Left lung (tissue), 10 donors: Measurements from ENCODE around the gene LYRM2. TPM values are rescaled to one million over a fixed set of nuclear protein-coding genes. Genes with fewer than 3 reads are reported as not detected.
A peak's percentile ranks its signal among the peaks of the same experiment; 100 is the strongest.

Source experiments
- ATAC-seq: fragments of 200-7000 bp; cut with Tn5 transposase; one replicate; pipeline ENCODE4 v1.9.1; 2020; ENCODE audit warnings: moderate library complexity
- DNase-seq, 4 donors: peaks; one replicate each; pipeline ENCODE4 v3.0.0-alpha.2; 2013 to 2020
- H3K27ac ChIP-seq, 2 donors: fragments of 200-600 bp; sonication (generic) in 1 of 2; one replicate each; pipeline versions ENCODE4 v1.5.0 to v1.8.0; 2020 to 2021
- H3K27me3 ChIP-seq, 2 donors: fragments of 200-600 bp; sonication (generic) in 1 of 2; one replicate each; pipeline versions ENCODE4 v1.5.0 to v1.8.0; 2020 to 2021
- H3K36me3 ChIP-seq, 2 donors: fragments of 200-600 bp; sonication (generic) in 1 of 2; one replicate each; pipeline versions ENCODE4 v1.5.0 to v1.8.0; 2020 to 2021
- H3K4me1 ChIP-seq, 2 donors: fragments of 200-600 bp; one replicate each; pipeline ENCODE4 v1.8.0; 2021
- H3K4me3 ChIP-seq, 2 donors: fragments of 200-600 bp; sonication (generic) in 1 of 2; one replicate each; pipeline versions ENCODE4 v1.5.0 to v1.8.0; 2020 to 2021; ENCODE audit warnings: mild to moderate bottlenecking in 1 of 2
- H3K9me3 ChIP-seq, 2 donors: fragments of 200-600 bp; sonication (generic) in 1 of 2; one replicate each; pipeline versions ENCODE4 v1.5.0 to v1.8.0; 2020 to 2021
- intact Hi-C, 2 donors: fragments of 100-400 bp; cut with DNase I; formaldehyde crosslinking; loops; one replicate each; pipeline versions ENCODE4 v1.11.2 to v1.14.2; 2022
- polyA plus RNA-seq, 6 donors: library from polyadenylated mRNA; unstranded; fragments of 120-200 nt; gene quantifications; one replicate each; pipeline ENCODE4 v1.2.1, GENCODE V29; 2013; ENCODE audit not compliant: insufficient read length in 6 of 6
- total RNA-seq, 2 donors: library from RNA; stranded (reverse); fragmentation: NEBNext Ultra II Directional; extraction: Animal tissue kit (Norgen Biotek cat#: 25700); gene quantifications; one replicate each; pipeline ENCODE4 v1.2.1, GENCODE V29; 2021
- TF ChIP-seq, protein P1 (sequence below), 2 donors: fragments of 200-600 bp; sonication (generic) in 1 of 2; IDR thresholded peaks; one replicate each; pipeline versions ENCODE4 v1.5.0 to v1.8.0; 2021; ENCODE audit warnings: antibody characterized with exemption in 2 of 2
- donor health status: DM: no; HTN: yes; CAD: no.
- donor health status: DM: no; HTN: no; CAD: no.

LYRM2 gene
- total and polyA plus RNA-seq, 8 donors = 34.4 to 46.4 (median 41.8) TPM

DNA sequence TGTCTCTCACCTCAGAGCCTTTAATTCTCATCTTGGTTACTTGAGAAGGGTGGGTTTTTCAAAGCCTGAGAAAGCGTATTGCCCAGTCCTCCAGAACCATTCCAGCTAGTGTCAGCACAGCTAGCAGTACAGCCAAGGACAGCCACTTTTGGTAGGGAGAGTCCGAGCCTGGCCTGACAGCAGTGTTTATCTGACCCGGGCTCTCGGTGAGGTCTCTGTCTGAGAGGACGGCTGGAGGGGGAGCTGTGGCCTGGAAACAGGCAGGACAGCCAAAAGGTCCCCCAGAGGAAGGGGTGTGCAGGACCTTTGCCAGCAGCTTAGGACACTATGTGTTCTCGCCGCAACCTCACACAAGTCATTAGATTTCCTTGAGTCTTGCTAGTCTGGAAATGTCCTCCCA is 38.8 kb downstream of the LYRM2 start:
- Histone ChIP-seq H3K27ac (no peak overlapping the region), H3K9me3 (no peaks in the 10 kb centered on the region), H3K36me3 (no peaks in the 10 kb centered on the region), H3K27me3 (no peaks in the 10 kb centered on the region), H3K4me1 (no peaks in the 10 kb centered on the region), H3K4me3 (no peak overlapping the region)
- TF ChIP-seq, protein P1, sequence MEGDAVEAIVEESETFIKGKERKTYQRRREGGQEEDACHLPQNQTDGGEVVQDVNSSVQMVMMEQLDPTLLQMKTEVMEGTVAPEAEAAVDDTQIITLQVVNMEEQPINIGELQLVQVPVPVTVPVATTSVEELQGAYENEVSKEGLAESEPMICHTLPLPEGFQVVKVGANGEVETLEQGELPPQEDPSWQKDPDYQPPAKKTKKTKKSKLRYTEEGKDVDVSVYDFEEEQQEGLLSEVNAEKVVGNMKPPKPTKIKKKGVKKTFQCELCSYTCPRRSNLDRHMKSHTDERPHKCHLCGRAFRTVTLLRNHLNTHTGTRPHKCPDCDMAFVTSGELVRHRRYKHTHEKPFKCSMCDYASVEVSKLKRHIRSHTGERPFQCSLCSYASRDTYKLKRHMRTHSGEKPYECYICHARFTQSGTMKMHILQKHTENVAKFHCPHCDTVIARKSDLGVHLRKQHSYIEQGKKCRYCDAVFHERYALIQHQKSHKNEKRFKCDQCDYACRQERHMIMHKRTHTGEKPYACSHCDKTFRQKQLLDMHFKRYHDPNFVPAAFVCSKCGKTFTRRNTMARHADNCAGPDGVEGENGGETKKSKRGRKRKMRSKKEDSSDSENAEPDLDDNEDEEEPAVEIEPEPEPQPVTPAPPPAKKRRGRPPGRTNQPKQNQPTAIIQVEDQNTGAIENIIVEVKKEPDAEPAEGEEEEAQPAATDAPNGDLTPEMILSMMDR (IDR thresholded peaks at IDR 0.05) = no peak
- ATAC-seq (no peak), DNase-seq (no peak)
- intact Hi-C loops = loop anchor here (5.0 to 10.0 kb wide), 2 partner anchors 165 to 167 kb away; partner anchors contain the start of gene ANKRD6 (in 2 of the 2)

DNA sequence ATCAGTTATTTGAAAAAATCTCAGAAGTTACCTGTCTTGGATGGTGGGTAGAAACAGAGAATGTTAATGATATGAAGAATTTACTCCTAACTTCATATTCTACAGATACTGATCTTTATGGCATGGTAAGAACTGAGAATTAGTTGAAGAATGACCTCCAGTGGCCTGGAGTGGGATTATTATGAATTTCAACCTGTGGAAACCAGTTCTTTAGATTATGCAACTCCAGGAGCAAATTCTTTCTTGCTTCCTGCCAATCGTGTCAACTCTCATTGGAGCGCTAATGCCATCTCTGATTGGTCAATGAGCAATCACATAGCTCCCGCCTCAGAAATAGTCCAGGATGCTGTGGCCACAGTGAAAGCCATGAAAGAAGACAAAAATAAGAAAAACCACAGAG is 40.6 kb downstream of the LYRM2 start:
- H3K36me3 ChIP-seq = no peaks in the 10 kb centered on the region
- DNase-seq = peak in 2 of 4 donors; percentile 15 to 28
- no peaks in the 10 kb centered on the region for H3K9me3 ChIP-seq
- no peak overlapping the region for H3K4me3 ChIP-seq
- no peaks in the 10 kb centered on the region for H3K27me3 ChIP-seq
- intact Hi-C loops = loop anchor here in 1 of 2 donors (5.0 kb wide), 1 partner anchor 166 kb away; the partner anchor contains the start of gene ANKRD6
- no peaks in the 10 kb centered on the region for H3K4me1 ChIP-seq
- TF ChIP-seq, protein P1 (IDR thresholded peaks at IDR 0.05) = no peak
- H3K27ac ChIP-seq = no peak overlapping the region
- peak; percentile 92 for ATAC-seq

DNA sequence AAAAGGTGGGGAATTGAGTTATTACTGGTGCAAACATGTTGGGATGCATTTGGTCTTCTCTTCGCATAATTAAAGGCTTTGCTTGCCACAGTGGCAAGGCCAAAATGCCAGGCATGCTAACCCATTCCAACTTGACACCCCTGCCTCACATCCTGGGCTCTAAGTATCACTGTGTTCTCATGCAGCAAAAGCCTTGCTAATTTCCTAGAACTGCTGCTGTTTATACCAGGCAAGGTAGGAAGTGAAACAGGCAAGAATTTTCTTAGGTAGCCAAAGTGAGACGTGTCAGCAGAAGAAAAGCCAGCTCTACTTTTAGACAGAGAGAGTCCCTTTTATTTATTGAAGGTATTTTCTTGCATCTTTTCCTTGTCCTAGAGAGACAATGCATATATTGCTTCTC is 41.2 kb downstream of the LYRM2 start:
- intact Hi-C loops = loop anchor here in 1 of 2 donors (5.0 kb wide), 1 partner anchor 165 kb away; the partner anchor contains the start of gene ANKRD6
- Histone ChIP-seq H3K36me3 (no peaks in the 10 kb centered on the region), H3K27me3 (no peaks in the 10 kb centered on the region), H3K27ac (no peak overlapping the region), H3K4me3 (no peak overlapping the region), H3K9me3 (no peaks in the 10 kb centered on the region), H3K4me1 (no peaks in the 10 kb centered on the region)
- TF ChIP-seq, protein P1 (IDR thresholded peaks at IDR 0.05) = no peak
- ATAC-seq (no peak), DNase-seq (no peak)

DNA sequence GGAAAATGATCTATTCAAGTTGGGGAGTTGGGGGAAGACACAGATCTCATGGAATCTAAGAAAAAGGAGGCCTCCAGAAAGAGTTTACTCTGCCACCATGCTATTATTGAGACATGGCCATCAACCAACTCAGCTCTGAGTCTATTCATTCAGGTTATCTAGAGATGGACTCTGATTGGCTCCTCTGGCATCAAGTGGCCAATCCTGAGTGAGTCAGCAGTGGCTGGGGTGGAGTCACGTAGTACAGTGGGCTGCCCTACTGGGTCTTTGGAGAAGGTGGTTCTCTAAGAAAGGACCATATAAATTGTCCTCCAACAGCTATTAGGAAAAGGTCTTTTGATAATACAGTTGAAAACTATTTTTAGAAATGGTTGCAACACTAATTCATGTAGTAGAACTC is 42.1 kb downstream of the LYRM2 start:
- ATAC-seq = peak; percentile 38
- H3K27ac ChIP-seq = no peak overlapping the region
- intact Hi-C loops = loop anchor here in 1 of 2 donors (5.0 kb wide), 1 partner anchor 164 kb away; the partner anchor contains the start of gene ANKRD6

DNA sequence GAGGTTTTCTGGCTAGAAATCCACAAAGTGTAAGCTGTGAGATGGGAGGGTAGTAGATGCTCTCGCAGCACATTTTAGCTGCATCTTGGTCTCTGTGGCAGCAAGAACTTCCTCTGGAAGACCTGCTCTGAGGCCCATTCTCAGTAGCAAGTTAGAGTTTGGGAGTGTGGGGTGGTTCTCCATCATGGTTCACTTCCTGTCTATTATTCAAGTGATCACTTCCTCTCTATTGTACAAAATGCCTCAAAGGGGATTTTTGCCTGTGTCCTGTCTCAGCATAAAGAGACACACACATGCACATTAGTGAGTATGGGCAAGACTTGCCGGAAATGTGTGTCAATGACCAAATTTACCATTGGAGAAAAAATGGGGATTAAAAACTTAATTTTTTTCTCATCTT is 42.5 kb downstream of the LYRM2 start:
- Histone ChIP-seq H3K4me1 (no peaks in the 10 kb centered on the region), H3K36me3 (no peaks in the 10 kb centered on the region), H3K9me3 (no peaks in the 10 kb centered on the region), H3K27me3 (no peaks in the 10 kb centered on the region), H3K4me3 (no peak overlapping the region), H3K27ac (no peak overlapping the region)
- intact Hi-C loops = loop anchor here in 1 of 2 donors (5.0 kb wide), 1 partner anchor 164 kb away; the partner anchor contains the start of gene ANKRD6
- TF ChIP-seq, protein P1 (IDR thresholded peaks at IDR 0.05) = no peak
- ATAC-seq = no peak
- DNase-seq = no peak

More for the DNA sequence above, 42.1 kb downstream of the LYRM2 start:
- Histone ChIP-seq H3K4me3 (no peak overlapping the region), H3K36me3 (no peaks in the 10 kb centered on the region), H3K27me3 (no peaks in the 10 kb centered on the region), H3K9me3 (no peaks in the 10 kb centered on the region), H3K4me1 (no peaks in the 10 kb centered on the region)
- TF ChIP-seq, protein P1 (IDR thresholded peaks at IDR 0.05) = no peak
- DNase-seq = no peak
